ENCODE data around the gene FHDC1. TPM values are rescaled to one million over a fixed set of nuclear protein-coding genes. Genes with fewer than 3 reads are reported as not detected.

The FHDC1 gene
- total RNA-seq, 1 experiment from 2014 or later, result 19.9 TPM

GRCh38 chr4:152960082-152960481 is 24.0 kb downstream of the FHDC1 start:
- H2AFZ ChIP-seq (ENCODE audit: low read length), result no peak overlapping the region

More at GRCh38 chr4:152960082-152960481, 24.0 kb downstream of the FHDC1 start:
- H2BK20ac ChIP-seq (ENCODE audit: low read depth, low read length, poor library complexity, severe bottlenecking), result no peak overlapping the region
- no peak overlapping the region for H3K27ac Mint-ChIP-seq
- H3K27ac ChIP-seq (ENCODE audit: insufficient read length, low read depth, low read length), result no peak overlapping the region
- no peak overlapping the region for H3K4ac ChIP-seq (ENCODE audit: low read depth, low read length)
- TF ChIP-seq CTCF (conservative IDR thresholded peaks at IDR 0.05), result no peak
- WGBS (ENCODE audit: extremely low coverage, insufficient read length, low lambda C conversion rate), result no CpG with 5 or more reads among the region's 3 CpGs
- peaks cover 5% of the 10 kb centered on the region for H3K79me1 ChIP-seq (ENCODE audit: insufficient read depth, low read depth, low read length, poor library complexity, severe bottlenecking)
- no peaks in the 10 kb centered on the region for H3K27me3 Mint-ChIP-seq (ENCODE audit: low read depth)
- H3K23ac ChIP-seq (ENCODE audit: insufficient read length, low read depth, low read length), result no peak overlapping the region
- no peak overlapping the region for H2BK120ac ChIP-seq (ENCODE audit: low read depth, low read length, poor library complexity, severe bottlenecking)
- H3K9me3 ChIP-seq (ENCODE audit: control insufficient read depth, low read depth, low read length), result no peaks in the 10 kb centered on the region
- H3K4me1 ChIP-seq (ENCODE audit: insufficient read depth, low read length), result no peaks in the 10 kb centered on the region; the same call in 1 of the 2 replicates
- no peak overlapping the region for H3K4me3 Mint-ChIP-seq
- H2BK5ac ChIP-seq (ENCODE audit: insufficient read length, low read length), result no peak overlapping the region
- no peaks in the 10 kb centered on the region for H3K23me2 ChIP-seq (ENCODE audit: insufficient read length, low read depth, low read length, poor library complexity, severe bottlenecking)
- DNase-seq, result no peak
- no peak overlapping the region for H4K5ac ChIP-seq (ENCODE audit: insufficient read length, low read depth, low read length)
- peaks cover 22 to 71% (median 36%) of the 10 kb centered on the region in 3 experiments; a peak in 6 of 7 replicates for H3K36me3 Mint-ChIP-seq (ENCODE audit: insufficient read depth in 1 of 3, low read depth in 3 of 3)
- H3T11ph ChIP-seq (ENCODE audit: low read length), result no peak overlapping the region
- peaks cover 16 to 24% of the 10 kb centered on the region in 2 experiments for H3K4me1 Mint-ChIP-seq
- no peak overlapping the region for H4K8ac ChIP-seq (replicated peaks; ENCODE audit: insufficient read length, low read depth, low read length)
- H3K56ac ChIP-seq (ENCODE audit: insufficient read length, low read depth, low read length), result no peak overlapping the region
- H3K9me3 Mint-ChIP-seq, result no peaks in the 10 kb centered on the region
- H3K4me2 ChIP-seq (ENCODE audit: insufficient read depth, insufficient read length, low read length), result no peak overlapping the region
- H3K18ac ChIP-seq (ENCODE audit: insufficient read length, low read depth, low read length), result no peak overlapping the region
- H4K91ac ChIP-seq (ENCODE audit: insufficient read length, low read depth, low read length), result no peak overlapping the region
- no peak overlapping the region for H3K14ac ChIP-seq (ENCODE audit: insufficient read depth, low read length)
- no peak overlapping the region for H2BK12ac ChIP-seq (ENCODE audit: insufficient read length, low read depth, low read length)
- H2AK5ac ChIP-seq (ENCODE audit: insufficient read length, low read length), result no peak overlapping the region
- no peaks in the 10 kb centered on the region for H4K20me1 ChIP-seq (ENCODE audit: control insufficient read depth, insufficient read depth, insufficient read length)
- H2BK15ac ChIP-seq (ENCODE audit: low read depth, low read length), result no peak overlapping the region
- H3K79me2 ChIP-seq (ENCODE audit: insufficient read depth, low read length), result no peaks in the 10 kb centered on the region
- H3K27me3 ChIP-seq (ENCODE audit: insufficient read depth, low read length), result no peaks in the 10 kb centered on the region
- H3K9ac ChIP-seq (ENCODE audit: extremely low read depth, insufficient read length, low read length), result no peak overlapping the region

Measured in H9 (cell line).